ENCODE results near the gene INTS7. TPM values are rescaled to one million over a fixed set of nuclear protein-coding genes. Genes with fewer than 3 reads are reported as not detected.
"Not testable (repeated sequence)": the region's sequence is repeated elsewhere in the genome, so short reads cannot be mapped to it uniquely, and the experiment has no call there.

The INTS7 gene
- total RNA-seq, 1 experiment from 2014 or later: 45.0 TPM

DNA sequence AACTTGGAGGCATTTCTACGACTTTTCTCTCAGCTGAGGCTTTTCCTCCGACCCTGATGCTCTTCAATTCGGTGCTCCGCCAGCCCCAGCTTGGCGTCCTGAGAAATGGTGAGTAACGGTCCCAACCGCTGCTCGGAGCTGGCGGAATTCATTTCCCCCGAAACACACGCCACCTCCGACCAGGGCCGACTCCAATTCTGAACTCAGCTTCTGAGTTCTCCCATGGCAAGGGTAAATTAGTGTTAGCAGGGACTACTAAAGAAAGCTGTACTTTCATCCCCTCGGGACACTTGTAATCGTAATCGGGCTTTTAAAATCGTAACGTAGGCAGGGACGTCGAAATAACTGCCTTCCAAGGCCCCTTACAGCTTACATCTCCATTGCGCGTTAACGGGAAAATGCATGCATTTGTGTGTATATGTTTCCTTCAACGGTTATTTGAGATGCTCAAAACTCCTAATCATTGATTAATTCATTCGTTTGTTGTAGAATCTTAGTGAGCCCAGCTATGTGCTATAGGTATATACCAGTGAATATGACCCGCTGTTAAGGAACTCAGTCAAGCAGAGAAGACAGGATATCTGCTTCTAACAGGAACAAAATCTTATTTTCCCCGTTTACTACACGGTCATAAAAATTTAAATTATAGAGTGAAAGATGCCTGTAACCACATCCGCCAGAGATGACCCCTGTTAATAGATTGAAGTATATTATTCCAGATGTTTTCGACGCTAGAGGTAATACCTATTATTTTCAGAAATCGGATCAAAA lies 663 bp upstream of the INTS7 start:
- Histone ChIP-seq H3K4me3 (ENCODE audit: low read depth, low read length, poor library complexity, severe bottlenecking) (peak overlapping the region; percentile 75), H3K27ac (ENCODE audit: low read depth, low read length, poor library complexity, severe bottlenecking) (peak overlapping the region; percentile 91), H3K36me3 (ENCODE audit: insufficient read depth, low read length, poor library complexity, severe bottlenecking) (peaks cover 14% of the 10 kb centered on the region), H3K9me3 (ENCODE audit: low read depth, low read length, poor library complexity, severe bottlenecking) (no peaks in the 10 kb centered on the region), H3K4me1 (ENCODE audit: insufficient read depth, low read length, poor library complexity, severe bottlenecking) (peaks cover 26% of the 10 kb centered on the region), H3K27me3 (replicated peaks; ENCODE audit: insufficient read depth, low read depth, low read length, poor library complexity) (no peaks in the 10 kb centered on the region)
- ChIA-PET POLR2A (ENCODE audit: low non-redundant PET) (interaction anchor here (0.6 kb wide), 2 partner anchors 8 to 824 kb away, joined by 3 read pairs; no protein-coding TSS in a partner anchor), CTCF (interaction anchor here (0.6 to 2.7 kb wide), 6 partner anchors 17 to 420 kb away, joined by 3 to 12 read pairs (median 4); no protein-coding TSS in a partner anchor)
- no peak for DNase-seq (ENCODE audit: low spot score)
- TF ChIP-seq, protein P1, sequence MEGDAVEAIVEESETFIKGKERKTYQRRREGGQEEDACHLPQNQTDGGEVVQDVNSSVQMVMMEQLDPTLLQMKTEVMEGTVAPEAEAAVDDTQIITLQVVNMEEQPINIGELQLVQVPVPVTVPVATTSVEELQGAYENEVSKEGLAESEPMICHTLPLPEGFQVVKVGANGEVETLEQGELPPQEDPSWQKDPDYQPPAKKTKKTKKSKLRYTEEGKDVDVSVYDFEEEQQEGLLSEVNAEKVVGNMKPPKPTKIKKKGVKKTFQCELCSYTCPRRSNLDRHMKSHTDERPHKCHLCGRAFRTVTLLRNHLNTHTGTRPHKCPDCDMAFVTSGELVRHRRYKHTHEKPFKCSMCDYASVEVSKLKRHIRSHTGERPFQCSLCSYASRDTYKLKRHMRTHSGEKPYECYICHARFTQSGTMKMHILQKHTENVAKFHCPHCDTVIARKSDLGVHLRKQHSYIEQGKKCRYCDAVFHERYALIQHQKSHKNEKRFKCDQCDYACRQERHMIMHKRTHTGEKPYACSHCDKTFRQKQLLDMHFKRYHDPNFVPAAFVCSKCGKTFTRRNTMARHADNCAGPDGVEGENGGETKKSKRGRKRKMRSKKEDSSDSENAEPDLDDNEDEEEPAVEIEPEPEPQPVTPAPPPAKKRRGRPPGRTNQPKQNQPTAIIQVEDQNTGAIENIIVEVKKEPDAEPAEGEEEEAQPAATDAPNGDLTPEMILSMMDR (conservative IDR thresholded peaks at IDR 0.05; ENCODE audit: low read depth, low read length): no peak
- no peak for TF ChIP-seq EZH2 (IDR thresholded peaks at IDR 0.05; ENCODE audit: borderline replicate concordance, low read depth, low read length, poor library complexity, severe bottlenecking)
- intact Hi-C loops (cut with micrococcal nuclease; ENCODE audit: unreplicated experiment): loop anchor here (10.0 kb wide), 1 partner anchor 361 kb away; the partner anchor contains the start of gene NEK2
- TSS peak; percentile 49 for BruUV-seq (replicated peaks)

DNA sequence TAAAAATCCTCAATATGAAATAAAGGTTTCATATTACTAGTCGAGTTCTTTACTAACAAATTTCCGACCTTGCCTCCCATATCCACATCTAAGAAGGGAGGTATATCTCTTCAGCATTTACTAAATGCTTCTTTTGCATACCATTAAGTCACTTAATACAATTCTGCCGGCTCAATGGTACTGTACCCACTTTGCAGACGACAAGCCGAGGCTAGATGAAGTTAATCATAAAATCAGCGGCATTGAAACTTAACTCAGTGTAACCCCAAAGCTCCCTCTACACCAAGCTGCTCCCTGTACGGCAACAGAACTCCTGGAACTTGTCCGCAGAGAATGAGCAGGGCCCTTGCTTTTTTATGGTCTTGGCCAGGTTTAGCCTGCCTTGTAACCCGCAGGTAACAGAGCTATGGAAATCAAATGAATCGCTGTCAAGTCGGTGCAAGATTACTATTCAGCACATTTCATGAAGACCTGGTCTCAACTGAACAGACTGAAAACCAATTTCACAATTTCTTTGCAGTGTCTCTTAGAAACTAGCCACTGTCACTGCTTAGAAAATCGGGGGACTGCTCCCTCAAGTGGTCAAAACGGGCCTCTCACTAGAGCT lies 738 bp downstream of the INTS7 start:
- TF ChIP-seq, protein P1 (conservative IDR thresholded peaks at IDR 0.05; ENCODE audit: low read depth, low read length): no peak
- TF ChIP-seq EZH2 (IDR thresholded peaks at IDR 0.05; ENCODE audit: borderline replicate concordance, low read depth, low read length, poor library complexity, severe bottlenecking): no peak
- Histone ChIP-seq H3K4me1 (ENCODE audit: insufficient read depth, low read length, poor library complexity, severe bottlenecking) (peaks cover 32% of the 10 kb centered on the region), H3K27ac (ENCODE audit: low read depth, low read length, poor library complexity, severe bottlenecking) (peak overlapping the region; percentile 91), H3K27me3 (replicated peaks; ENCODE audit: insufficient read depth, low read depth, low read length, poor library complexity) (no peaks in the 10 kb centered on the region), H3K4me3 (ENCODE audit: low read depth, low read length, poor library complexity, severe bottlenecking) (peak overlapping the region; percentile 75), H3K36me3 (ENCODE audit: insufficient read depth, low read length, poor library complexity, severe bottlenecking) (peaks cover 12% of the 10 kb centered on the region), H3K9me3 (ENCODE audit: low read depth, low read length, poor library complexity, severe bottlenecking) (no peaks in the 10 kb centered on the region)
- intact Hi-C loops (cut with micrococcal nuclease; ENCODE audit: unreplicated experiment): loop anchor here (10.0 kb wide), 1 partner anchor 360 kb away; the partner anchor contains the start of gene NEK2
- POLR2A ChIA-PET (ENCODE audit: low non-redundant PET): no interaction called here
- CTCF ChIA-PET: interaction anchor here (2.7 kb wide), 1 partner anchor 354 kb away, joined by 12 read pairs; no protein-coding TSS in a partner anchor
- BruUV-seq (replicated peaks): no TSS peak
- DNase-seq (ENCODE audit: low spot score): no peak

- H3K27me3 ChIP-seq (replicated peaks; ENCODE audit: insufficient read depth, low read depth, low read length, poor library complexity): no peaks in the 10 kb centered on the region
- no peaks in the 10 kb centered on the region for H3K9me3 ChIP-seq (ENCODE audit: low read depth, low read length, poor library complexity, severe bottlenecking)
- no peak for TF ChIP-seq EZH2 (IDR thresholded peaks at IDR 0.05; ENCODE audit: borderline replicate concordance, low read depth, low read length, poor library complexity, severe bottlenecking)
- TF ChIP-seq, protein P1 (conservative IDR thresholded peaks at IDR 0.05; ENCODE audit: low read depth, low read length): no peak
- DNase-seq (ENCODE audit: low spot score): peak; percentile 58
- BruUV-seq (replicated peaks): no TSS peak
- H3K27ac ChIP-seq (ENCODE audit: low read depth, low read length, poor library complexity, severe bottlenecking): peak overlapping the region; percentile 53
- H3K4me1 ChIP-seq (ENCODE audit: insufficient read depth, low read length, poor library complexity, severe bottlenecking): peaks cover 23% of the 10 kb centered on the region
- H3K36me3 ChIP-seq (ENCODE audit: insufficient read depth, low read length, poor library complexity, severe bottlenecking): no peaks in the 10 kb centered on the region
- CTCF ChIA-PET: interaction anchor here (1.0 kb wide), 1 partner anchor 351 kb away, joined by 3 read pairs; no protein-coding TSS in a partner anchor
- POLR2A ChIA-PET (ENCODE audit: low non-redundant PET): interaction anchor here (0.5 kb wide), 1 partner anchor 37 kb away, joined by 4 read pairs; no protein-coding TSS in a partner anchor
- intact Hi-C loops (cut with micrococcal nuclease; ENCODE audit: unreplicated experiment): loop anchor here (10.0 kb wide), 1 partner anchor 356 kb away; the partner anchor contains the start of gene NEK2
- H3K4me3 ChIP-seq (ENCODE audit: low read depth, low read length, poor library complexity, severe bottlenecking): no peak overlapping the region
Measured at GRCh38 chr1:212030936-212031528, 4.3 kb downstream of the INTS7 start.

DNA sequence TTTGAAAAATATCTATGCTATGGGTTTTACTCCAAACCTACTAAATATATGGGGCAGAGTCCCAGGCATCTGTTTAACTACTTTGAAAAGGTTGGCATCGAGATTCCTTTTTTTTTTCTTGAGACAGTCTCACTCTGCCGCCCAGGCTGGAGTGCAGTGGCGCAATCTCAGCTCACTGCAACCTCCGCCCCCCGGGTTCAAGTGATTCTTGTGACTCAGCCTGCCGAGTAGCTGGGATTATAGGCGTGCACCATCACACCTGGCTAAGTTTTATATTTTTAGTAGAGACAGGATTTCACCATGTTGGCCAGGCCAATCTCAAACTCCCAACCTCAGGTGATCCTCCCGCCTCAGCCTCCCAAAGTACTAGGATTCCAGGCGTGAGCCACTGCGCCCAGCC lies 7.6 kb downstream of the INTS7 start:
- DNase-seq (ENCODE audit: low spot score); H3K27me3 ChIP-seq (replicated peaks; ENCODE audit: insufficient read depth, low read depth, low read length, poor library complexity); POLR2A ChIA-PET (ENCODE audit: low non-redundant PET); BruUV-seq (replicated peaks); intact Hi-C loops (cut with micrococcal nuclease; ENCODE audit: unreplicated experiment); H3K27ac ChIP-seq (ENCODE audit: low read depth, low read length, poor library complexity, severe bottlenecking); CTCF ChIA-PET; H3K4me3 ChIP-seq (ENCODE audit: low read depth, low read length, poor library complexity, severe bottlenecking): not testable (repeated sequence)
- peaks cover 11% of the 10 kb centered on the region for H3K36me3 ChIP-seq (ENCODE audit: insufficient read depth, low read length, poor library complexity, severe bottlenecking)
- H3K9me3 ChIP-seq (ENCODE audit: low read depth, low read length, poor library complexity, severe bottlenecking): peaks cover 11% of the 10 kb centered on the region
- peaks cover 23% of the 10 kb centered on the region for H3K4me1 ChIP-seq (ENCODE audit: insufficient read depth, low read length, poor library complexity, severe bottlenecking)

Measured in A673 (cell line).